Coronary artery (tissue), 2 donors: ENCODE results near the gene BST2.

Experiments used
- DNase-seq: peaks from one replicate; pipeline ENCODE4 v3.0.0-alpha.2; 2017; ENCODE audit warnings: low spot score
- H3K27ac ChIP-seq, 2 donors: fragments of 200-600 bp; sonication (generic); one replicate each; pipeline ENCODE4 v1.5.1; 2016 to 2019
- H3K4me3 ChIP-seq: fragments of 200-600 bp; sonication (generic); 2 replicates; pipeline ENCODE4 v1.5.1; 2016; ENCODE audit warnings: mild to moderate bottlenecking, moderate library complexity
- CTCF ChIP-seq: fragments of 200-600 bp; sonication (generic); IDR thresholded peaks from one replicate; pipeline ENCODE4 v1.5.1; 2019; ENCODE audit warnings: antibody characterized with exemption

The BST2 gene

GRCh38 chr19:17419154-17419620 lies 13.8 kb upstream of the BST2 start:
- TF ChIP-seq CTCF, result no peak
- Histone ChIP-seq H3K27ac (peak overlapping the region; percentile 61 to 87), H3K4me3 (peak overlapping the region; percentile 95)
- DNase-seq, result no peak

- Histone ChIP-seq H3K4me3 (no peak overlapping the region), H3K27ac (no peak overlapping the region)
- DNase-seq, result no peak
- TF ChIP-seq CTCF, result no peak
These were observed 13.3 kb upstream of the BST2 start for GRCh38 chr19:17418710-17419109.

GRCh38 chr19:17415121-17415520 lies 9.7 kb upstream of the BST2 start:
- no peak for DNase-seq
- H3K27ac ChIP-seq, result no peak overlapping the region
- no peak for TF ChIP-seq CTCF
- no peak overlapping the region for H3K4me3 ChIP-seq

GRCh38 chr19:17414097-17414496 lies 8.7 kb upstream of the BST2 start:
- no peak for TF ChIP-seq CTCF
- H3K4me3 ChIP-seq, result no peak overlapping the region
- H3K27ac ChIP-seq, result no peak overlapping the region
- no peak for DNase-seq

GRCh38 chr19:17411801-17412200 lies 6.4 kb upstream of the BST2 start:
- DNase-seq, result no peak
- Histone ChIP-seq H3K27ac (no peak overlapping the region), H3K4me3 (no peak overlapping the region)
- TF ChIP-seq CTCF, result no peak

GRCh38 chr19:17409990-17410389 lies 4.6 kb upstream of the BST2 start:
- Histone ChIP-seq H3K4me3 (no peak overlapping the region), H3K27ac (no peak overlapping the region)
- TF ChIP-seq CTCF, result no peak
- DNase-seq, result no peak

GRCh38 chr19:17406887-17407196 lies 1.4 kb upstream of the BST2 start:
- Histone ChIP-seq H3K27ac (peak overlapping the region in 1 of 2 donors; percentile 83), H3K4me3 (peak overlapping the region; percentile 60)
- no peak for DNase-seq
- no peak for TF ChIP-seq CTCF
